Sigmoid colon (tissue), 7 donors: Measurements from ENCODE around the gene HBG2. TPM values are rescaled to one million over a fixed set of nuclear protein-coding genes. Genes with fewer than 3 reads are reported as not detected.

Source experiments
- DNase-seq: peaks from one replicate; pipeline ENCODE4 v3.0.0-alpha.2; 2019
- H3K27ac ChIP-seq, 4 donors: fragments of 200-600 bp; sonication (generic); one replicate each; pipeline ENCODE4 v1.5.1; 2016 to 2019; ENCODE audit warnings: mild to moderate bottlenecking in 1 of 4
- H3K27me3 ChIP-seq, 3 donors: fragments of 200-600 bp; sonication (generic); one replicate each; pipeline ENCODE4 v1.5.1; 2019; ENCODE audit warnings: mild to moderate bottlenecking in 1 of 3
- H3K36me3 ChIP-seq, 4 donors: fragments of 200-600 bp; sonication (generic); one replicate each; pipeline ENCODE4 v1.5.1; 2016 to 2019
- H3K4me1 ChIP-seq, 4 donors: fragments of 200-600 bp; sonication (generic); one replicate each; pipeline ENCODE4 v1.5.1; 2017 to 2019
- H3K4me3 ChIP-seq, 4 donors: fragments of 200-600 bp; sonication (generic); one replicate each; pipeline ENCODE4 v1.5.1; 2017 to 2019; ENCODE audit warnings: mild to moderate bottlenecking in 2 of 4, moderate library complexity in 1 of 4
- H3K9me3 ChIP-seq, 4 donors: fragments of 200-600 bp in 3 of 4; sonication (generic) in 3 of 4; one replicate each; pipeline versions ENCODE4 v1.5.1 to v1.6.1; 2013 to 2019
- CTCF ChIP-seq, 4 experiments: fragments of 450-650 bp in 3 of 4; fragments of 200-600 bp in 1 of 4; IDR thresholded peaks; one replicate each; pipeline ENCODE4 v1.5.1; 2016 to 2019; ENCODE audit warnings: antibody characterized with exemption in 4 of 4, mild to moderate bottlenecking in 3 of 4, moderate library complexity in 2 of 4
- EP300 ChIP-seq, 4 donors: sonication (generic); formaldehyde crosslinking; IDR thresholded peaks; one replicate each; pipeline ENCODE4 v1.6.1; 2017; ENCODE audit warnings: antibody characterized with exemption in 4 of 4
- POLR2A ChIP-seq, 2 donors: fragments of 450-650 bp; IDR thresholded peaks; one replicate each; pipeline ENCODE4 v1.6.1; 2016; ENCODE audit warnings: antibody characterized with exemption in 2 of 2, mild to moderate bottlenecking in 2 of 2, moderate library complexity in 2 of 2
- POLR2AphosphoS5 ChIP-seq, 4 donors: sonication (generic); formaldehyde crosslinking; IDR thresholded peaks; one replicate each; pipeline ENCODE4 v1.6.1; 2017; ENCODE audit warnings: antibody characterized with exemption in 4 of 4
- WGBS, 2 donors: extraction: QIAGEN DNeasy Blood & Tissue Kit; methylation state at CpG; one replicate each; pipeline ENCODE4 v1.1.7; 2013; 5-methylcytosine and 5-hydroxymethylcytosine counted together
- intact Hi-C: fragments of 100-400 bp; cut with DNase I; formaldehyde crosslinking; loops from one replicate; pipeline ENCODE4 v1.15.1; 2023
- polyA plus RNA-seq, 3 donors: library from polyadenylated mRNA; stranded (reverse); fragments of 200-250 nt; gene quantifications; one replicate each; pipeline ENCODE4 v1.2.3, GENCODE V29; 2013
- total RNA-seq, 4 donors: library from RNA; depleted of rRNA; stranded (reverse); fragments of >200 nt; gene quantifications; one replicate each; pipeline ENCODE4 v1.1.0, GENCODE V29; 2016
- donor health status: healthy with polysubstance abuse.
- donor health status: Bipolar disorder and iron deficiency.
- donor health status: healthy.

HBG2 gene
- total and polyA plus RNA-seq, 7 donors, result not detected

GRCh38 chr11:5224538-5225479 lies 29.8 kb downstream of the HBG2 start:
- intact Hi-C loops, result no loop called here
- no peaks in the 10 kb centered on the region for H3K27me3 ChIP-seq
- 77 to 81% methylated on average over 6 of the region's 6 CpGs for WGBS, 2 donors
- H3K4me1 ChIP-seq, result no peaks in the 10 kb centered on the region
- no peak overlapping the region for H3K4me3 ChIP-seq
- H3K9me3 ChIP-seq, result no peaks in the 10 kb centered on the region
- no peaks in the 10 kb centered on the region for H3K36me3 ChIP-seq
- no peak overlapping the region for H3K27ac ChIP-seq
- no peak for DNase-seq
- TF ChIP-seq POLR2AphosphoS5 (IDR thresholded peaks at IDR 0.05), result no peak
- TF ChIP-seq POLR2A (IDR thresholded peaks at IDR 0.05), result no peak
- no peak for TF ChIP-seq CTCF (IDR thresholded peaks at IDR 0.05)

GRCh38 chr11:5223686-5224085 lies 30.9 kb downstream of the HBG2 start:
- H3K4me1 ChIP-seq, result no peaks in the 10 kb centered on the region
- no peak overlapping the region for H3K4me3 ChIP-seq
- no peak overlapping the region for H3K27ac ChIP-seq
- no peaks in the 10 kb centered on the region for H3K27me3 ChIP-seq
- H3K9me3 ChIP-seq, result no peaks in the 10 kb centered on the region
- TF ChIP-seq POLR2A (IDR thresholded peaks at IDR 0.05) (no peak), EP300 (IDR thresholded peaks at IDR 0.05) (no peak), POLR2AphosphoS5 (IDR thresholded peaks at IDR 0.05) (no peak), CTCF (IDR thresholded peaks at IDR 0.05) (no peak)
- 68 to 81% methylated on average over 1 of the region's 1 CpG for WGBS, 2 donors
- intact Hi-C loops, result no loop called here
- no peaks in the 10 kb centered on the region for H3K36me3 ChIP-seq
- no peak for DNase-seq

GRCh38 chr11:5223146-5223545 lies 31.4 kb downstream of the HBG2 start:
- no peaks in the 10 kb centered on the region for H3K27me3 ChIP-seq
- H3K27ac ChIP-seq, result no peak overlapping the region
- intact Hi-C loops, result no loop called here
- WGBS, 2 donors, result 89 to 92% methylated on average over 6 of the region's 6 CpGs
- no peaks in the 10 kb centered on the region for H3K9me3 ChIP-seq
- H3K36me3 ChIP-seq, result no peaks in the 10 kb centered on the region
- no peak overlapping the region for H3K4me3 ChIP-seq
- TF ChIP-seq POLR2AphosphoS5 (IDR thresholded peaks at IDR 0.05) (no peak), CTCF (IDR thresholded peaks at IDR 0.05) (no peak), EP300 (IDR thresholded peaks at IDR 0.05) (no peak)
- DNase-seq, result no peak
- H3K4me1 ChIP-seq, result no peaks in the 10 kb centered on the region

- Histone ChIP-seq H3K4me1 (no peaks in the 10 kb centered on the region), H3K27ac (no peak overlapping the region), H3K36me3 (no peaks in the 10 kb centered on the region), H3K9me3 (no peaks in the 10 kb centered on the region), H3K4me3 (no peak overlapping the region), H3K27me3 (no peaks in the 10 kb centered on the region)
- DNase-seq, result no peak
- WGBS, 2 donors, result 59 to 66% methylated on average over 7 of the region's 7 CpGs
- intact Hi-C loops, result no loop called here
- TF ChIP-seq POLR2A (IDR thresholded peaks at IDR 0.05) (no peak), EP300 (IDR thresholded peaks at IDR 0.05) (no peak), POLR2AphosphoS5 (IDR thresholded peaks at IDR 0.05) (no peak), CTCF (IDR thresholded peaks at IDR 0.05) (no peak)
Measured at GRCh38 chr11:5210376-5210885, 44.1 kb downstream of the HBG2 start.
